Neuronal stem cell (in vitro differentiated cells): ENCODE data around the gene MAP1LC3B2.
A peak's percentile ranks its signal among the peaks of the same experiment; 100 is the strongest.

Experiments
- DNase-seq: peaks from one replicate; pipeline ENCODE4 v3.0.0-alpha.2; 2013; ENCODE audit warnings: low spot score
- H2AFZ ChIP-seq: one replicate; pipeline ENCODE4 v1.6.1; 2013; ENCODE audit warnings: mild to moderate bottlenecking, low read length, inconsistent platforms
- H2AK5ac ChIP-seq: 2 replicates; pipeline ENCODE4 v1.6.1; 2013; ENCODE audit warnings: low read depth, mild to moderate bottlenecking, inconsistent platforms, low read length, moderate library complexity, mixed read lengths
- H2BK120ac ChIP-seq: 2 replicates; pipeline ENCODE4 v1.6.1; 2013; ENCODE audit warnings: low read depth, mild to moderate bottlenecking, inconsistent platforms, low read length, moderate library complexity, mixed read lengths
- H2BK12ac ChIP-seq: one replicate; pipeline ENCODE4 v1.6.1; 2013; ENCODE audit warnings: low read length, inconsistent platforms
- H2BK15ac ChIP-seq: 2 replicates; pipeline ENCODE4 v1.6.1; 2013; ENCODE audit warnings: mild to moderate bottlenecking, low read length, inconsistent platforms, mixed read lengths
- H2BK5ac ChIP-seq: one replicate; pipeline ENCODE4 v1.6.1; 2013; ENCODE audit warnings: inconsistent platforms, mild to moderate bottlenecking, low read length, moderate library complexity
- H3K14ac ChIP-seq: one replicate; pipeline ENCODE4 v1.6.1; 2013; ENCODE audit warnings: low read length, inconsistent platforms
- H3K18ac ChIP-seq: 2 replicates; pipeline ENCODE4 v1.6.1; 2013; ENCODE audit warnings: low read length, inconsistent platforms
- H3K23ac ChIP-seq: 2 replicates; pipeline ENCODE4 v1.6.1; 2013; ENCODE audit warnings: low read depth, mild to moderate bottlenecking, mixed read lengths, low read length, inconsistent platforms; ENCODE audit not compliant: poor library complexity
- H3K27ac ChIP-seq: replicated peaks from 3 replicates; pipeline ENCODE4 v1.5.1; 2013; ENCODE audit warnings: low read length, inconsistent platforms
- H3K27me3 ChIP-seq, 3 experiments: 2 replicates each; pipeline ENCODE4 v1.6.1; 2013; ENCODE audit warnings: low read length in 3 of 3, mild to moderate bottlenecking in 2 of 3, inconsistent platforms in 1 of 3, low read depth in 1 of 3, mixed read lengths in 1 of 3, moderate library complexity in 1 of 3; ENCODE audit not compliant: control insufficient read depth in 3 of 3, insufficient read depth in 3 of 3
- H3K36me3 ChIP-seq, 2 donors: replicated peaks in 1 of 2; 2 replicates each; pipeline ENCODE4 v1.6.1; 2013; ENCODE audit warnings: low read length in 2 of 2; ENCODE audit not compliant: control insufficient read depth in 2 of 2, insufficient read depth in 2 of 2
- H3K4ac ChIP-seq: 2 replicates; pipeline ENCODE4 v1.6.1; 2013; ENCODE audit warnings: inconsistent platforms, mild to moderate bottlenecking, low read length, moderate library complexity
- H3K4me1 ChIP-seq, 2 donors: 1 replicate in 1 of 2; 2 replicates in 1 of 2; pipeline ENCODE4 v1.6.1; 2013; ENCODE audit warnings: low read length in 2 of 2, low read depth in 1 of 2; ENCODE audit not compliant: control insufficient read depth in 2 of 2, insufficient read depth in 1 of 2
- H3K4me2 ChIP-seq: one replicate; pipeline ENCODE4 v1.6.1; 2013; ENCODE audit warnings: mild to moderate bottlenecking, low read length, inconsistent platforms; ENCODE audit not compliant: insufficient read depth, poor library complexity, severe bottlenecking
- H3K4me3 ChIP-seq, 2 donors: 2 replicates each; pipeline ENCODE4 v1.5.1; 2013; ENCODE audit warnings: low read length in 2 of 2, mild to moderate bottlenecking in 2 of 2, inconsistent platforms in 1 of 2, moderate library complexity in 1 of 2
- H3K79me1 ChIP-seq: one replicate; pipeline ENCODE4 v1.6.1; 2013; ENCODE audit warnings: low read depth, mild to moderate bottlenecking, inconsistent platforms, low read length, moderate library complexity
- H3K9ac ChIP-seq: one replicate; pipeline ENCODE4 v1.6.1; 2013; ENCODE audit warnings: mild to moderate bottlenecking, low read depth, low read length, inconsistent platforms; ENCODE audit not compliant: poor library complexity
- H3K9me3 ChIP-seq, 2 donors: replicated peaks in 1 of 2; 2 replicates each; pipeline versions ENCODE3 to v1.6.1; 2013; ENCODE audit warnings: low read length in 2 of 2, mild to moderate bottlenecking in 2 of 2, inconsistent platforms in 1 of 2, low read depth in 1 of 2, mixed read lengths in 1 of 2, moderate library complexity in 1 of 2; ENCODE audit not compliant: control insufficient read depth in 2 of 2, insufficient read depth in 1 of 2
- H4K8ac ChIP-seq: one replicate; pipeline ENCODE4 v1.6.1; 2013; ENCODE audit warnings: low read depth, mild to moderate bottlenecking, inconsistent platforms, low read length, moderate library complexity
- H4K91ac ChIP-seq: one replicate; pipeline ENCODE4 v1.6.1; 2013; ENCODE audit warnings: low read length, low read depth, mild to moderate bottlenecking, inconsistent platforms; ENCODE audit not compliant: poor library complexity
- WGBS, 2 donors: extraction: QIAGEN DNeasy Blood & Tissue Kit; methylation state at CpG; one replicate each; pipeline ENCODE4 v1.1.7; 2013; ENCODE audit warnings: missing lambda C conversion rate in 2 of 2, mixed read lengths in 1 of 2; ENCODE audit not compliant: insufficient read length in 2 of 2, insufficient replicate concordance in 1 of 2; ENCODE audit errors: extremely low coverage in 2 of 2; 5-methylcytosine and 5-hydroxymethylcytosine counted together

MAP1LC3B2 gene

DNA sequence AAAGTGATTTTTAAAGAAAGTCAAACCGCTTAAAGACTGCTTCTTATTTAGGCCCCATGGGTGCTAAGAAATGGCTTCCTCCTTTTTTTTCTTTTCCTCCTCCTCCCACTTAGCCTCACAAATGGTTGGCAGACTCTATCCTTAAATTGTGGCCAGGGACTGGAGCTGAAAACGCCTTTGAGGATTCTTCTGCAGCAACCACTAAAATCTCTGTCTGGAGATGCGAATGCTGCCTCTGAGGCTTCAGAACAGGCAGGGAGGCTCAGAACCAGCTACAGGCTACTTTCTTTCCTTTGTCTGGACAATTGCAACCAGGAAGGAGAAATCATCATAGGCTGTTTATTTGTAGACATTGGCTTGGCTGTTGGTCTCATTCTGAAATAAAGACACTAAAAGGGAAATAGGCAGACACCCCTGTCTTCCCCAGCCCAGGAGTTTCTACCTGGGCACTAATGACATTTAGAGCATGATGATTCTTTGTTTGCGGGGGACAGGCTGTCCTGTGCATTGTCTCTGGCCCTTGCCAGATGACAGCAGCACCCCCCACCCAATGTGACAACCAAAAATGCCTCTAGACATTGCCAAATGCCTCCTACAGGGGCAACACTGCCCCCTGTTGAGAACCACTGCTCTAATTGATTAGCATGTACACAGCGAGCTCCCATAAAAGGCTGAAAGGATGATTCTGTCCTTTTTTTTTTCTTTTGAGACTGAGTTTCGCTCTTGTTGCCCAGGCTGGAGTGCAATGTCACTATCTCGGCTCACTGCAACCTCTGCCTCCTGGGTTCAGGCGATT is 50.3 kb downstream of the MAP1LC3B2 start:
- DNase-seq, result no peak
- H2AFZ ChIP-seq, result no peak overlapping the region

DNA sequence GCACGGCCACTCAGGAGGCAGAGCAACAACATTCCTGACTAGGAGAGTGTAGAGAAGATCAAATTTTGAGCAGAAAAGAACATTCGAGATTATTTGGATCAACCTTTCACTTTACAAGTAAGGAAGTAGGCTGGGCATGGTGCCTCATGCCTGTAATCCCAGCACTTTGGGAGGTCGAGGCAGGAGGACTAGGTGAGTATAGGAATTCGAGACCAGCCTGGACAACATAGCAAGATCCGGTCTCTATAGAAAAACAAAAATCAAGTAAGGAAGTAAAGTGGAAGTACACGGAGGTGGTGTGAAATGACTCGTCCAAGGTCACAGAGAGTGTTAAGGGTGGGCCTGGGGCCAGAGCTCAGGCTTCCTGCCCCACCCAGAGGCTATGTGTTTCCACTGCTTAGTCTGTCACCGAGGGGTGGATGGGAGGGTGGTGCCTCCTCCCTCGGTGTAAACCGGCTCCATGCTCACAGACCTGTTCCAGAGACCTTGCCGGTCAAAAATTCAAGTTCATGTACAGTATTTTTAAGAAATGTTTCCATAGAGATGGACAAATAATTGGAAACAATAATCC is 51.9 kb downstream of the MAP1LC3B2 start:
- DNase-seq, result no peak
- Histone ChIP-seq H4K8ac (no peak overlapping the region), H3K9ac (no peak overlapping the region), H3K36me3 (no peaks in the 10 kb centered on the region), H3K27ac (no peak overlapping the region), H2BK15ac (no peak overlapping the region), H3K4me2 (no peak overlapping the region), H3K27me3 (peaks cover 2 to 11% (median 9%) of the 10 kb centered on the region in 3 experiments), H3K4me3 (no peak overlapping the region), H2AFZ (no peak overlapping the region), H3K4ac (no peak overlapping the region), H3K18ac (no peak overlapping the region), H3K79me1 (no peaks in the 10 kb centered on the region), H2AK5ac (no peak overlapping the region), H4K91ac (no peak overlapping the region), H3K23ac (no peak overlapping the region), H2BK120ac (no peak overlapping the region), H2BK12ac (no peak overlapping the region), H2BK5ac (no peak overlapping the region), H3K14ac (no peak overlapping the region), H3K9me3 (peaks cover 0 to 3% of the 10 kb centered on the region in 2 donors), H3K4me1 (peaks cover 0 to 4% of the 10 kb centered on the region in 2 donors)
- WGBS, 2 donors, result no CpG with 5 or more reads among the region's 11 CpGs

More for the DNA sequence above, 50.3 kb downstream of the MAP1LC3B2 start:
- Histone ChIP-seq H2BK5ac (no peak overlapping the region), H2AK5ac (no peak overlapping the region), H3K36me3 (no peaks in the 10 kb centered on the region), H3K27me3 (peaks cover 2 to 9% (median 5%) of the 10 kb centered on the region in 3 experiments), H3K79me1 (no peaks in the 10 kb centered on the region), H3K27ac (no peak overlapping the region), H2BK120ac (no peak overlapping the region), H4K8ac (no peak overlapping the region), H4K91ac (no peak overlapping the region), H3K4me2 (no peak overlapping the region), H3K9ac (no peak overlapping the region), H3K9me3 (peaks cover 0 to 8% of the 10 kb centered on the region in 2 donors), H3K4me1 (peaks cover 0 to under 1% of the 10 kb centered on the region in 2 donors), H3K4ac (no peak overlapping the region), H3K18ac (no peak overlapping the region), H2BK12ac (no peak overlapping the region), H3K14ac (no peak overlapping the region), H3K23ac (no peak overlapping the region), H2BK15ac (no peak overlapping the region), H3K4me3 (no peak overlapping the region)
- no CpG with 5 or more reads among the region's 8 CpGs for WGBS, 2 donors

- Histone ChIP-seq H3K27me3 (peaks cover 2 to 14% (median 12%) of the 10 kb centered on the region in 3 experiments), H3K4me2 (no peak overlapping the region), H3K4ac (no peak overlapping the region), H3K23ac (no peak overlapping the region), H4K8ac (no peak overlapping the region), H3K27ac (no peak overlapping the region), H3K9ac (no peak overlapping the region), H2BK120ac (no peak overlapping the region), H3K14ac (no peak overlapping the region), H3K18ac (no peak overlapping the region), H3K4me3 (peak overlapping the region in 1 of 2 donors; percentile 7), H3K36me3 (no peaks in the 10 kb centered on the region), H3K9me3 (peaks cover 0 to 3% of the 10 kb centered on the region in 2 donors), H4K91ac (no peak overlapping the region), H2BK15ac (no peak overlapping the region), H2BK12ac (no peak overlapping the region), H2BK5ac (no peak overlapping the region), H3K79me1 (no peaks in the 10 kb centered on the region), H2AFZ (no peak overlapping the region), H2AK5ac (no peak overlapping the region), H3K4me1 (peaks cover 0 to 4% of the 10 kb centered on the region in 2 donors)
- DNase-seq, result no peak
- no CpG with 5 or more reads among the region's 6 CpGs for WGBS, 2 donors
These were observed 53.3 kb downstream of the MAP1LC3B2 start for GRCh38 chr12:116612436-116612835.

DNA sequence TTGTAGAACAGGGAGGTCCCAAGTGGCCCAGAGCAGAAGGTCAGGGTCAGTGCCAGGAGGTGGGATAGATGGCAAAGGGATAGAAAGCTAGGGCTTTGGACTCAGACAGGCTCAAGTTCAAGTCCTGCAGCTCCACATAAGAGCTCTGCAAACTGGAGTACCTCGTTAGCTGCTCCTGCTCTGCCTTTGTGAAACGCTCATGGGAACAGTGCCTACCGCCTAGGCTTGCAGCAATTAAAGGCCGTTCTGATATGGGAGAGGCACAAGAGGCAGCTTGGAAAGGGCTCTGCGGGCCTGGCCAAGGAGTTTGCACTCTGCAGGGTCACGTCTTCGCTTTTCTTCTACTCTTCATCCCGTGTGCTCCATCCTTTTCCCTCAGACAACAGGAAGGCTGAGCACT is 54.1 kb downstream of the MAP1LC3B2 start:
- no peak for DNase-seq
- Histone ChIP-seq H3K4me1 (peaks cover 0 to 4% of the 10 kb centered on the region in 2 donors), H3K14ac (no peak overlapping the region), H2AK5ac (no peak overlapping the region), H2BK15ac (no peak overlapping the region), H2BK5ac (no peak overlapping the region), H3K27ac (no peak overlapping the region), H3K18ac (no peak overlapping the region), H3K36me3 (no peaks in the 10 kb centered on the region), H2BK12ac (no peak overlapping the region), H2BK120ac (no peak overlapping the region), H3K9ac (no peak overlapping the region), H3K4me2 (no peak overlapping the region), H3K4me3 (no peak overlapping the region), H4K91ac (no peak overlapping the region), H3K79me1 (no peaks in the 10 kb centered on the region), H3K9me3 (peaks cover 0 to 3% of the 10 kb centered on the region in 2 donors), H3K4ac (no peak overlapping the region), H3K27me3 (peaks cover 2 to 14% (median 12%) of the 10 kb centered on the region in 3 experiments), H4K8ac (no peak overlapping the region), H2AFZ (no peak overlapping the region), H3K23ac (no peak overlapping the region)
- WGBS, 2 donors, result no CpG with 5 or more reads among the region's 8 CpGs
